Stimulated activated CD4-positive, alpha-beta T cell treated with anti-CD3 and anti-CD28 coated beads, Interleukin-12 subunit alpha, Interleukin-12 subunit beta, amount 100 ng/mL, for 48 hours (primary cell): Measurements from ENCODE around the gene TAOK3.
A peak's percentile ranks its signal among the peaks of the same experiment; 100 is the strongest.
"Not testable (repeated sequence)": the region's sequence is repeated elsewhere in the genome, so short reads cannot be mapped to it uniquely, and the experiment has no call there.

Source experiments
- DNase-seq, 3 donors: peaks; one replicate each; pipeline ENCODE4 v3.0.0-alpha.2; 2020; ENCODE audit warnings: low read depth in 2 of 3, low spot score in 1 of 3

TAOK3 gene

DNA sequence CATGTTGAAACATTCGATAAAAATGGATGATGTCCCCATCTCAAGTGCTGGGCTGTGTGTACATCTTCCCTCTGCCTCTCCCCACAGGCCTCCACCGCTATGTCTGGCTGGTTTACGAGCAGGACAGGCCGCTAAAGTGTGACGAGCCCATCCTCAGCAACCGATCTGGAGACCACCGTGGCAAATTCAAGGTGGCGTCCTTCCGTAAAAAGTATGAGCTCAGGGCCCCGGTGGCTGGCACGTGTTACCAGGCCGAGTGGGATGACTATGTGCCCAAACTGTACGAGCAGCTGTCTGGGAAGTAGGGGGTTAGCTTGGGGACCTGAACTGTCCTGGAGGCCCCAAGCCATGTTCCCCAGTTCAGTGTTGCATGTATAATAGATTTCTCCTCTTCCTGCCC, 228.2 kb downstream of the TAOK3 start:
- DNase-seq: no peak

DNA sequence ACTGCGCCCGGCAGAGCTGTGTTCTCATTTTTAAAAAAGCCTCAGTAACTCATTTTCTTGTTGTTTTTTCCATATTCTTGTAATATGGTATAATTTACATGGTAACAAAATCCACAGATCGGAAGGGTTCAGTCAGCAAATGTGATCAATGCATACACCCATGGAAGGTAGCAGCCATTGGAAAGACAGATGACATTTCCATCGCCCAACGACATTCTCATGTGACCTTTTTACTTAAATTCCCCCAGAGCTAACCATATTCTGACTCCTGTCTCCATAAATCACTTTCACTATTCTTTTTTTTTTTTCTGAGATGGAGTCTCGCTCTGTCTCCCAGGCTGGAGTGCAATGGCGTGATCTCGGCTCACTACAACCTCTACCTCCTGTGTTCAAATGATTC, 231.9 kb downstream of the TAOK3 start:
- DNase-seq: no peak

DNA sequence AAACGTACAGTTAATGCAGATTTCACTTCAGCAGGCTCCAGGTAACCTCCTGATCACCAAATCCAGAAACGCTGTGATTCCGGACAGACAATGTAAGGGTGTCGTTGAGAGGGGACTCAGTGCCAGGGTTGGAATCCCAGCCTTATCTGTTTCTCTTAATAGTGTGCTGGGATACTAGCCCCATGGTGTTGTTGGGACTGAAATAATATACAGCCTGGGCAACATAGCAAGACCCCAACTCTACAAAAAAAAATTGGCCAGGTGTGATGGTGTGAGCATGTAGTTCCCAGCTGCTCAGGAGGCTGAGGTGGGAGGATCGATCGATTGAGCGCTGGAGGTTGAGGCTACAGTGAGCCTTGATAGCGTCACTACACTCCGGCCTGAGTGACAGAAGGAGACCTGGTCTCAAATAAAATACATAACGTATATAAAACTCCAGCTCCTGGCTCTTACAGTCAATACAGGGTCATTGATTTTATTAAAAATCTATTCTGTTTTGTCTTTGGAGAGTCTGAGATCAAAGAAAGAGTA, 235.5 kb downstream of the TAOK3 start:
- DNase-seq: no peak

DNA sequence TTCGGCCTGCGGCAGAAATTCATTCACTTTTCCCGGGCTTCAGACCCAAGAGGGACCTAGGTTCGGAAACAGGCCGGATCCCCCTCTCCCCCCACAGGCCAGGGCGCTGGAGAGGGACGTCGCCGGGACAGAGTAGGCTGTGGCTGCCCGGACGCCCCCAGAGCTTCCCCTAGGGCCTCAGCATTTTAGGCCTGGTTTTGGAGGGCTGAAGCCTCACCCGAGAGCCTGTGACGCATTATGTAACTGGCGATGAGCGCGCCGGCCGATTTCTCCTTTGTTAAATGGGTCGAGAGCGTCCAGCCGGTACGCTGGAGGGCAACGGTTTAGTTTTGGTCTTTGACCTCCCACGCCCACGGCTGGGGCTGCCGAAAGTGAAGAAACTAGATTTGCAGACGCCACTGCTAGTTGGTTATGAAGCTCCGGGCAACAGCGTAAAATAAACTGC, 236.1 kb downstream of the TAOK3 start:
- DNase-seq: peak; percentile 13 to 28 (median 24)

DNA sequence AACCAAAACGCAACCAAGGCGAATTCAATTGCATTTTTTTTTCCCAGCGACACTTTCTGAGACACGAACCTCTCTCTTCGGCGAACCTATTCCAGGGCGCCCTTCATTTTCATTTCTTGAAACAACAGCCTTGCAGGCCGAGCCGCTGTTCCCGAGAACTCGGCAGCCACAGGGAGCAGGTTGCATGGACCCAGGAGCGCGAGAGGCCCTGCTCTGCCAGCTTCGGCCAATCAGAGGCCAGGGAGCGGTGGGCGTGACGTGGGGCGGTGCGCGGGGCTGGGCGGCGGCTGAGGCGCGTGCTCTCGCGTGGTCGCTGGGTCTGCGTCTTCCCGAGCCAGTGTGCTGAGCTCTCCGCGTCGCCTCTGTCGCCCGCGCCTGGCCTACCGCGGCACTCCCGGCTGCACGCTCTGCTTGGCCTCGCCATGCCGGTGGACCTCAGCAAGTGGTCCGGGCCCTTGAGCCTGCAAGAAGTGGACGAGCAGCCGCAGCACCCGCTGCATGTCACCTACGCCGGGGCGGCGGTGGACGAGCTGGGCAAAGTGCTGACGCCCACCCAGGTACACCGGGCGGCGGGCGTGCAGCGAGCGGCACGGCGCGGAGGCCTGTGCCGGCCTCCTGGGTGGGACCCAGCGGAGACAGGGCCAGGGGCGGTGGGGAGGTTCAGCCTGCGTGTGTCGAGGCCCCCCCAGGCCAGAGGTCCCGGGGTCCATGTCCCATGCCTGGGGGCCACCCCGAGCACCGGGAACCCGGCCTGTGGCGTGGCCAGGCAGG, 236.7 kb downstream of the TAOK3 start, which contains the start of gene PEBP1:
Gene PEBP1, plus strand, starts transcription at position 337 of the 771 bp plus-strand sequence. Its CDS starts 86 bp downstream, at position 423.
- peak; percentile 91 to 93 (median 91) for DNase-seq

DNA sequence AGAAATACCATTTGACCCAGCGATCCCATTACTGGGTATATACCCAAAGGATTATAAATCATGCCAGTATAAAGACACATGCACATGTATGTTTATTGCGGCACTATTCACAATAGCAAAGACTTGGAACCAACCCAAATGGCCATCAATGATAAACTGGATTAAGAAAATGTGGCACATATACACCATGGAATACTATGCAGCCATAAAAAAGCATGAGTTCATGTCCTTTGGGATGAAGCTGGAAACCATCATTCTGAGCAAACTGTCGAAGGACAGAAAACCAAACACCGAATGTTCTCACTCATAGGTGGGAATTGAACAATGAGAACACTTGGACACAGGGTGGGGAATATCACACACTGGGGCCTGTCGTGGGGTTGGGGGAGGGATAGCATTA, 243.3 kb downstream of the TAOK3 start:
- DNase-seq: not testable (repeated sequence)

DNA sequence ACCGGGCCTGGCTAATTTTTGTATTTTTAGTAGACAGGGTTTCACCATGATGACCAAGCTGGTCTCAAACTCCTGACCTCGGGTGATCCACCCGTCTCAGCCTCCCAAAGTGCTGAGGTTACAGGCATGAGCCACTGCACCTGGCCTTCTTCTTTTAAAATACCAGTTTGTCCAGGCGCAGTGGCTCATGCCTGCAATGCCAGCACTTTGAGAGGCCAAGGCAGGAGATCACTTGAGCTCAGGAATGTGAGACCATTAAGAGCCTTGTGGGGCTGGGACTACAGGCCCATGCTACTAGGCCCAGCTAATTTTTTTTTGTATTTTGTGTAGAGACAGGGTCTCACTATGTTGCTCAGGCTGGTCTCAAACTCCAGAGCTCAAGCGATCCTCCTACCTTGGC, 244.8 kb downstream of the TAOK3 start:
- no peak for DNase-seq

DNA sequence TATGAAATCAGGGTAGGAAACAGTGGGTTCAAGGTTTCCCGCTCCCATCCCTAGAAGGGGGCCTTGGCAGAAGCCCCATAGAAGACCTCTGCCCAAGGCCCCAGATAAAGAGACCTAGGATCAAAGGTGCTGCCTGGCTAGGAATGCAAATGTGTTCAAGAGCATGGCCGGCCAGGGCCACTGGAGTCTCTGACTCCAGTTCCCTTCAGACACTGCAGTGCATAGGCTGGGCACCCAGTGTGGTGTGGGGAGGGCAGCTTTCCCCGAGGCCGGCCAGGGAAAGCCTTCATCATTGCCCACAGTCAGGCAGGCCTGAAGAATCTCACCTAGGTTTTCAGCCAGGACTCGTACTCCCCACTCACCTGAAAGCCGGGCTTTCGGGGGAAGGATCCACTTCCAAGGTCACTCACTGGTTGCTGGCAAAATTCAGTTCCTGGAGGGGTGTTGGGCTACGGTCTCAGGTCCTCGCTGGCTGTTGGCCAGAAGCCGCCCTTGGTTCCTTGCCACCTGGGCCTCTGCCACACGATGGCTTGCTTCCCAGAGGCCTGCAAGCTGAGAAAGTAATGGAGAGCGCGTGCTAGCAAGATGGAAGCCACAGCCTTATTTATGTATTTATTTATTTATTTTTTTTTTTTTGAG, 246.5 kb downstream of the TAOK3 start:
- no peak for DNase-seq

DNA sequence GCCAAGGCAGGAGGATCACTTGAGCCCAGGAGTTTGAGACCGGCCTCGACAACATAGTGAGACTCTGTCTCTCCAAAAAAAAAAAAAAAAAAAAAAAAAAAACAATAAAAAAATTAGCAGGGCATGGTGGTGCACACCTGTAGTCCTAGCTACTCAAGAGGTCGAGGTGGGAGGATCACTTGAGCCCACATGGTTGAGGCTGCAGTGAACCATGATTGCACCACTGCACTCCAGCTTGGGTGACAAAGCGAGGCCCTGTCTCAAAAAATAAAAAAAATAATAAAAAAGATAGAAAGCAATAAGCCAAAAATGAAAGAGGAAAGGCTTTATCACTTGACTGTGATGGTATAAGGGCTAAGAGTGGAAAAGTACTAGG, 247.0 kb downstream of the TAOK3 start:
- no peak for DNase-seq

DNA sequence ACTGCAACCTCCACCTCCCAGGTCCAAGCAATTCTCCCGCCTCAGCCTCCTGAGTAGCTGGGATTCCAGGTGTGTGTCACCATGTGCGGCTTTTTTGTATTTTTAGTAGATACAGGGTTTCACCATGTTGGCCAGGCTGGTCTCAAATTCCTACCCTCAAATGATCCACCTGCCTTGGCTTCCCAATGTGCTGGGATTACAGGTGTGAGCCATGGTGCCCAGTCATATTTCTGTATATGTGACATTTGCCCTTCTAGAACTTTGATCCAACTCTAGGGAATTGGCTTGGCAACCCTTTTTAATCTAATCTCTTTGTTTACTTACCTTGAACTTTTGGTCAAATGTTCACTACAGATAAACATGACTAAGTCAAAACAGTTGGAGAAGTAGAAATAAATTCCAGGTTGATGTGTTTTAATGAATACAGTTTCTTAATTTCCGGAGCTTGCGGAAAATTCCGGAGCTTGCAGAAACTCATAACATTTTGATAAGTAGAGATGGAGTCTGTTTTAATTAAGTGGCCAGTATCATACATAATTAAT, 248.3 kb downstream of the TAOK3 start:
- DNase-seq: no peak

DNA sequence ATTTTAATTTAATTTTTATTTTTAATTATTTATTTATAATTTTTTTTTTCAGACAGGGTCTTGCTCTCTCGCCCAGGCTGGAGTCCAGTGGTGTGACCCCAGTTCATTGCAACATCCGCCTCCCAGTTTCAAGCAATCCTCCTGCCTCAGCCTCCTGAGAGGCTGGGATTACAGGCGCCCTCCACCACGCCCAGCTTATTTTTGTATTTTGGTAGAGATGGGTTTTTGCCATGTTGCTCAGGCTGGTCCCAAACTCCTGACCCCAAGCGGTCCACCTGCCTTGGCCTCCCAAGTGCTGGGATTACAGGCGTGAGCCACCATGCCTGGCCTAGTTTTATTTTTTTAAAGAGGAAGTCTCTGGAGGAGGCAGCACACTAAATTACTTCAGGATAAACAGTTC, 250.4 kb downstream of the TAOK3 start:
- DNase-seq: no peak

DNA sequence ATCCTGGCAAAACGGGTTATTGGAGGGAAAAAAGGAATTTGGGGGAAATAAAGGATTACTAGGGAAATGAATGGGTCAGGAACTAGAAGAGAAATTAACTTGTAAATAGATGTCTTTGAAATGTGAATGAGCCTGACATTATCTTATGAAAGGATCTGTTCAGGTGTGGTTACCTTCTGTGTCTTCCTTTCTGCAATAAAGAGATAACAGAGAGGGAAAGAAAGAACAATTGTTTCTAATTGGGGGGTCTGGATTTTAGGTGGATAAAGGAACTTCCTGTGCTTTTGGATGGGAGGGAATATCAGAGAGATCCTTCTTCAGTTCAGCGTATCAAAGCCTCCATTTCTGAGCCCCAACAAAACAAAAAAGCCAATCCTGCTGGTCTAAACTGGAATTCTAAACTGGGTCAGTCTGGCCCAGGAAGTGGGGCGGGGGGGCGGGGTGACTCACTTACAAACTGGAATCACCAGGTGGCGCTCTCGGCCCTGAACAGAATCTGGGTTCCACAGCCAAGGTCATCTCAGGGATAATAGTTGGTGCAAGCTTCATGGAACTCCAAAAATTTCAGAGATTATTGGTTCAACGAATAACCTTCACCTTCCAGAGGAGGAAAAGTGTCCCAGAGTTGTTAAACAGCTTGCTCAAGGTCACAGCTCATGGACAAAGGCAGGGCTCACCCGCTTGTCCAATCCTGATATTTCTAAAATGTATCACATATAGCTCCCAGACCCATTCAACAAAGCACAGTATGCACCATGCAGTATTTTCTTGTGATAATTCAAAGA, 251.9 kb downstream of the TAOK3 start:
- DNase-seq: peak; percentile 38 to 67 (median 56)

DNA sequence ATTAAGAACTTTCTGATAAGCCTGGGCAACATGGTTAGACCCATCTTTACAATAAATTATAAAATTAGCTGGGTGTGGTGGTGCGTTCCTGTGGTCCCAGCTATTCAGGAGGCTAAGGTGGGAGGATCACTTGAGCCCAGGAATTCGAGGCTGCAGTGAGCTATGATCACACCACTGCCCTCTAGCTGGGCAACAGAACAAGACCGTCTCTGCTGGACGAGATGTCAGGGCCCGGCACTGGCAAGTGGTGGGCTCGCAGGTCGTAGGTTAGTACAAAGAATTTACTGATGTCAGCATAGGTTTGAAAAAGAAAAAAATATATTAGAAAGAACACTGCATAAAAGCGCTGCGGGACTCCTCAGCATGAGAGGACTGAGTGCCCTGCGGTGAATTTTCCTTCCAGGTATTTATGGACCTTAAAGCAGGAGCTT, 253.2 kb downstream of the TAOK3 start:
- DNase-seq: no peak

DNA sequence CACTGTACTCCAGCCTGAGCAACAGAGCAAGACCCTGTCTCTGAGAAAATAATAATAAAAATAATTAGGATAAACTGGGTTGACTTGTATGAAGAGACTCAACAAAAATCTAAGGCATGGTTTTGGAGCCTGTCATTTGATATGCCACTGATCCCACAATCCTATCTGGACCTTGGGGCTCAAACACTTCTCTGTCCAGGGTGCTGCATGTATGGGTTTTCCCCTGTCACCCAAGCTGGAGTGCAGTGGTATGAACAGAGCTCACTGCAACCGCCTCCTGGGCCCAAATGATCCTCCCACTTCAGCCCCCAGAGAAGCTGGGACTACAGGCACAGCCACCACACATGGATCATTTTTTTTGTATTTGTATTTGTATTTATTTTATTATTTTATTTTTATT, 263.6 kb downstream of the TAOK3 start:
- no peak for DNase-seq

DNA sequence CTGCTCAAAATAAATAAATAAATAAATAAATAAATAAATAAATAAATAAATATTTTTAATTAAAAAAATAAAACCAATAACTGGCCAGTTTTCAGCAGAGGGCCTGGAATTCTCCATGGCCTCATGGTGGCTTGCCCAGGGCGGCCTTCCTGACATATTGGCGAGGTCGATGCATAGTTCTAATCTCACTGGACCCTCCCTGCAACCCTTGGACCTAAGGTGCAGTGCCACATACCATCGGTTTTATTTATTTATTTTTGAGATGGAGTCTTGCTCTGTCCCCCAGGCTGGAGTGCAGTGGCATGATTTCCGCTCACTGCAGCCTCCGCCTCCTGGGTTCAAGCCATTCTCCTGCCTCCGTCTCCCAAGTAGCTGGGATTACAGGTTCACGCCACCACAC, 265.0 kb downstream of the TAOK3 start:
- DNase-seq: no peak

DNA sequence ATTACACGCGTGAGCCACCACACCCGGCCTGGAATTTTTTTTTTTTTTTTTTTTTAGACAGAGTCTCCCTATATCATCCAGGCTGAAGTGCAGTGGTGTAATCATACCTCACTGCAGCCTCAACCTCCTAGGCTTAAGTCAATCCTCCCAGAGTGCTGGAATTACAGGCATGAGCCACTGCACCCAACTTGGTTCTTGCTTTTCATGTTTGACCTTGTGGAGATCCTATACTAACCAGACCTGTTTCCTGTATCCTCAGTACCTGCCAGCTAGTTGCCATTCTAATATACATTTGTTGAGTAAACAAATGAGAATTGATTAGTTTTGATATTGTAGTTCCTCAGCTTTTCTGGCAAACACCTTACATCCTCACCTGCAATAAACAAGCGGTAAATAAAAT, 265.7 kb downstream of the TAOK3 start:
- no peak for DNase-seq

DNA sequence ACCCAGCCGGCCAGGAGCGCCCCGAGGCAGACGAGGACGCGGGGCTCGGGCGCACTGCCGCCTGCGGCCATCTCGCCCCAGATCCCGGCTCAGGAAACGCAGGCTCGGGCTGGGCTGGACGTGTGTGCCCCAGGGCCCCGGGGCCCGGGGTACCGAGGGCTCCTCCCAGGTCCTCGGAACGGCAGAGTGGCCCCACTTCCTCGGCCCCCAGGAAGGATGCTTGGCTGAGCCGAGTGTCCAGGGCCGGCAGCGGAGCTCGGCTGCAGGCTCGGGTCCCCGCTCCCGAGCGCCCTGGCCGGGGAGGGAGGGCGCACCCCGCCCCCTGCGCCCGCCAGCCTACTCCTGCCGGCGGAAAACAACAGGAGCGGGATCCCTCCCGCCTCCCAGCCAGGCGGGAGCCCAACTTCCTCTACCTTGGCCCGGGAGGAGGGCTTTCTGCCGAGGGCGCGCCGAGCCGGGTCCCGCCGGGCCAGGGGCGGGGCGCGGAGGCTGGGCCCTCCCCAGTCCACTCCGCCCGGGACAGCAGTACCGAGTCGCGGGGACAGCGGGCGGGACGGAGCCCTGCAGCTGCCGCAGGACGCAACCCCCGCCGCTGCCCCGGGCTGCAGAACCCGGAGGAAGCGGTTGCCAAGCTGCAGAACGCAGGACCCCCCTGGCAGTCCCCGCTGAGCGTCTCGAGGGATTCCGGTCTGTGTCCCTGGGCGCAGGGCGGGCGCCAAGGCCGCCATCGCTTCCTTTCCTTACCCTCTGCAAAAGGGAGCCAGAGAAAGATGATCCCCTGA, 268.9 kb downstream of the TAOK3 start, which contains the start of gene VSIG10:
Gene VSIG10, minus strand, starts transcription at position 411 of the 782 bp plus-strand sequence. Its CDS starts 340 bp downstream, at position 71.
- peak in 2 of 3 donors; percentile 1 to 19 for DNase-seq

DNA sequence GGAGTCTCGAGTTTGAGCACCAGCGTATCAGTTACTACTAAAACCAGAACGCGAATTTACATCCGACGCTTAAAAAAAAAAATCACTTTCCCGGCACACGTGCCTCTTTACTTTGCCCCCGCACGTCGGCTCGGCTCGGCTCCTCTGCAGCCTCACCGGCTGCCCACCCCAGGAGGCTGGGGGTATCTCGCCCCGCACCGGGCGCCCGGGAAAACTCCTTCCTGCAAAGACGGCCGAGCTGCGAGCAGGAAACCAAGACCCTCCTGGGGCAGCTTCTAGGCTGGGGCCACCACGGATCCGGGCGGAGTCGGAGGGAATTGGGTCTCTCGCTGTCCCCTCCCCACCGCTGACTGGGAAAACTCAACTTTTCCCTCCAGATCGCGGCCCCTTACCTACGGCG, 269.5 kb downstream of the TAOK3 start:
- DNase-seq: no peak

DNA sequence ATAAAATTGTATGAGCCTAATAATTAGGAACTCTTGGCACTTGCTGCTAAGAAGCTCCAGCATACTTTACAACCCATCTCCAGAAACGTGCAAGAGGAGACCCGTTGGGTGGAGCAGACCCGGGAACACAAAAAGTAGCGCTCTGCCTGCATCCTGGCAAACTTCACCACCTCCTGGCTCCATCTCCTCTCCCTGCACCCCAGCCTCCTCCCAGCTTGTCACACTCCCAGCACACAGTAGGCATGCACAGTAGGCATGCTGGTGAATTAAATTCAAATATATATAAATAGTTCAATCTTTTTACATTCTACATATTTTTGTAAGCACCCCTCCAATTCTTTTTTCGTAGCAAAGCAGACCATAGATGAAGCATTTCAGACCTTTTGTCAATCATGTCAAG, 270.1 kb downstream of the TAOK3 start:
- no peak for DNase-seq

DNA sequence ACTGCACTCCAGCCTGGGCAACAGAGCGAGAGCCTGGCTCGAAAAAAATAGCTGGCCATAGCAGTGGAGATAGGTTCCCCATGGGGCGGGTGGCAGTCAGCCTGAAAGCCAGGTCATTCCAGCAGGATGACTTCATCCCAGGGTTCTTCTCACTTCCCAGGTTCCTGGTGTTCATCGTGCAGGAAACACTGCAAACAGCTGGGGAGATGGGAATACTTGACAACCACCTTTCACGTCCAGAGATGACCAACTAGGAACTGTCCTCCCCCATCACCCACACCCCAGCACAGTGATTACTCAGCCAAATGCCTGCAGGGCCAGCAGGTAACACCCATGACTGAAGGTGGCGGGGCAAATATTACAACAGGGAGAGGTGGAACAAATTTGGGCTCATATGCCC, 270.6 kb downstream of the TAOK3 start:
- no peak for DNase-seq
